GM12873 (cell line): ENCODE results near the gene MARCKSL1.

Experiments used
- TF ChIP-seq, protein P1 (sequence below): IDR thresholded peaks from 2 replicates; pipeline ENCODE4 v1.5.1; 2012; ENCODE audit warnings: low read depth, mild to moderate bottlenecking, moderate library complexity, low read length, control low read depth; ENCODE audit not compliant: insufficient read depth; ENCODE audit errors: missing control alignments

The MARCKSL1 gene

DNA sequence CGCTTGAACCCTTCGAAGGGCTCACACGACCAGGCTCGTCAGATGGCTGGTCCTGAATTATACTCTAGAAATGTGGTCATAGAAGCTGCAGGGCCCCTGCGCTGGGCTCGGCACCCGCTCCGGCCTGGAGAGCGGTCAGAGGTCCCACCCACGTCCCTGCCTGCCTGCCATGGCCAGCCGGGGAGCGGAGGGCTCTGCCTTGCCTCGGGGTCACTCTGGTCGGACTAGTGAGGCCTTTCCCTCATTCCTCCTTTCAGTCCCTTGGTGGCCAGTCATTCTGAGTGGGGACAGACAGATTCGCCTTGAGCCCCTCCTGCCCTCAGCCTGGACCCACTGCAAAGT is 529 bp upstream of the MARCKSL1 start:
- TF ChIP-seq, protein P1, sequence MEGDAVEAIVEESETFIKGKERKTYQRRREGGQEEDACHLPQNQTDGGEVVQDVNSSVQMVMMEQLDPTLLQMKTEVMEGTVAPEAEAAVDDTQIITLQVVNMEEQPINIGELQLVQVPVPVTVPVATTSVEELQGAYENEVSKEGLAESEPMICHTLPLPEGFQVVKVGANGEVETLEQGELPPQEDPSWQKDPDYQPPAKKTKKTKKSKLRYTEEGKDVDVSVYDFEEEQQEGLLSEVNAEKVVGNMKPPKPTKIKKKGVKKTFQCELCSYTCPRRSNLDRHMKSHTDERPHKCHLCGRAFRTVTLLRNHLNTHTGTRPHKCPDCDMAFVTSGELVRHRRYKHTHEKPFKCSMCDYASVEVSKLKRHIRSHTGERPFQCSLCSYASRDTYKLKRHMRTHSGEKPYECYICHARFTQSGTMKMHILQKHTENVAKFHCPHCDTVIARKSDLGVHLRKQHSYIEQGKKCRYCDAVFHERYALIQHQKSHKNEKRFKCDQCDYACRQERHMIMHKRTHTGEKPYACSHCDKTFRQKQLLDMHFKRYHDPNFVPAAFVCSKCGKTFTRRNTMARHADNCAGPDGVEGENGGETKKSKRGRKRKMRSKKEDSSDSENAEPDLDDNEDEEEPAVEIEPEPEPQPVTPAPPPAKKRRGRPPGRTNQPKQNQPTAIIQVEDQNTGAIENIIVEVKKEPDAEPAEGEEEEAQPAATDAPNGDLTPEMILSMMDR: no peak

DNA sequence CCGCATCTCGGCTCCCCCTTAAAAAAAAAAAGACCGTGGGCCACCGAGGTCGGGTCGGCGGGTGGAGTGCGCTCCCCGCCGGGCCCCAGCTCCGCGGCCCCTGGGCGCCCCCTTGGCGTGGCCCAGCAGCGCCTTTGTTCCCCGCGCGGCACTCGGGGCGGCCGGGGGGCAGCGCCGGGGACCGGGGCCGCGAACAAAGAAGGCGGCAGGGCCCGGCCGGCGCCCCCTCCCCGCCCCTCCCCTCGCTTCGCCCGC is 571 bp downstream of the MARCKSL1 start:
- TF ChIP-seq, protein P1: no peak

DNA sequence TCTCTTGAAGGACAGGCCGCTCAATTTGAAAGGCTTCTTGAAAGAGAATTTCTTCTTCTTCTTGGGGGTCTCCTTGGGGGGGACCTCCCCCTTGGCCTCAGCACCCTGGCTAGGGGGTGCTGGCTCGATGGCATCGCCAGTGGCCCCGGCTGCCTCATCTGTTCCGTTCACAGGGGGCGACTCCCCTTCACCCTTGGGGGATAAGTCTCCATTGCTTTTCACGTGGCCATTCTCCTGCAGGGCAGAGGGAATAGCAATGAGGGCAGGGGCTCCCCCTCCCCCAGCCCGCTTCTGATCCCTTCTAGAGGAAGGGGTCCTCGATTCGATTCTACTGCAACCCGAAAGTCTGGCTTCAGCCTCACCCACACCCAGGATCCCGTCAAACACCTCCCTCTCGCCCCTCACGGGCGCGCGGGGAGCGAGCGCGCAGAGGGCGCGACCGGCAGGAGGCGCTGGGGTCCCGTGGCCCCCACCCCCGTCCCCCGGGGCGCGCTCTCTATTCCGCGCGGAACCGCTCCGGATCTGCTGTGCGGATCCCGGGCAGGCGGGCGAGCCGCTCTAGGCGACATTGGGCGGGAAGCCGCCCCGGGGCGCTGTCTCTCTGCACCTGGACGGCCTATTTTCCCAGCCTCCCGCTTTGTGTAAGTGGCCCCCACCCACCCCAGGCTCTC is 1.0 kb downstream of the MARCKSL1 start:
- TF ChIP-seq, protein P1: peak; percentile 85

DNA sequence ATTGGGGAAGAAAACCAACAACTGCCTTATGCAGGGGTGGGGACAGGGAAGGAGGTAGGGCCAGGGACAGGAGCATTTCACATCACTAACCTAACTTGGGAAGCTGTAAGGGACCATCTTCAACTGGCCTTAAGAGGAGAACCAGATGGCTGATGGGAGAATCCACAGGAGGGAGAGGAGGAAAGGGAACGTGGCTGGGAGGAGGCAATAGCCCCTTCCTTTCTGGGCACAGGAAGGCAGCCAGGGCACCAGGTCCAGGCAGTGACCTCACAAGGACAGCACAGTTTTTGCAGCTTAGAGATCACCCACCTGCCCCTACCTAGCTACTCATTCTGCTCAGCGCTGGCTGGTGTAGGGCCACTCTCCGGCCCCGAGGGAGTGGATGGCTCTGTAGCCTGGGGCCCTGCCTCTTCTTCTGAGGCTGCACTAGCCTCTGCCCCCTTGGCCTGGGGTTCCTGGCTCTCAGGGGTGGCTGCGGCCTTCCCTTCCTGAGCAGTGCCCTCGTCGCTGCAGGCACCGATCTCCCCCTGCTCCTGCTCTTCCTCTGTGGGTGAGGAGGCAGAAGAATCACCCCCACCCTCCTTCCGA is 1.7 kb downstream of the MARCKSL1 start:
- TF ChIP-seq, protein P1: no peak

DNA sequence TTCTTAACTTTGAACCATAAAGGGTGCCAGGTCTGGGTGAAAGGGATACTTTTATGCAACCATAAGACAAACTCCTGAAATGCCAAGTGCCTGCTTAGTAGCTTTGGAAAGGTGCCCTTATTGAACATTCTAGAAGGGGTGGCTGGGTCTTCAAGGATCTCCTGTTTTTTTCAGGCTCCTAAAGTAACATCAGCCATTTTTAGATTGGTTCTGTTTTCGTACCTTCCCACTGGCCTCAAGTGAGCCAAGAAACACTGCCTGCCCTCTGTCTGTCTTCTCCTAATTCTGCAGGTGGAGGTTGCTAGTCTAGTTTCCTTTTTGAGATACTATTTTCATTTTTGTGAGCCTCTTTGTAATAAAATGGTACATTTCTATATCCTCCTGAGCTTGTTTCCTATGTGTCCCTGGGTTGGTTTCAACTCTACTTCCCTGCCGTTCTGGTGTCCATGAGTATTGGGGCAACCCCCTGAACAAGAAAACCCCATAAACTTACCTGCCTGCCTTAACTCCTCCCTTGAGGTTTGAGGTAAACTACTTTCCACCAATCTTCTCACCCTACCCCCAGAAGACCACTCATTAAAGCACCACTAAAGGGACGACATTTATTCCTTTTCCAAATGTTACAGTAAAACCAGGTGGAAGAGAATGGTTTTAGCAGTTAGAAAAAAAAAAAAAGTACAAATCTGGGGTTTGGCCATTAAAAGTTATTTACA is 2.6 kb downstream of the MARCKSL1 start:
- TF ChIP-seq, protein P1: no peak

DNA sequence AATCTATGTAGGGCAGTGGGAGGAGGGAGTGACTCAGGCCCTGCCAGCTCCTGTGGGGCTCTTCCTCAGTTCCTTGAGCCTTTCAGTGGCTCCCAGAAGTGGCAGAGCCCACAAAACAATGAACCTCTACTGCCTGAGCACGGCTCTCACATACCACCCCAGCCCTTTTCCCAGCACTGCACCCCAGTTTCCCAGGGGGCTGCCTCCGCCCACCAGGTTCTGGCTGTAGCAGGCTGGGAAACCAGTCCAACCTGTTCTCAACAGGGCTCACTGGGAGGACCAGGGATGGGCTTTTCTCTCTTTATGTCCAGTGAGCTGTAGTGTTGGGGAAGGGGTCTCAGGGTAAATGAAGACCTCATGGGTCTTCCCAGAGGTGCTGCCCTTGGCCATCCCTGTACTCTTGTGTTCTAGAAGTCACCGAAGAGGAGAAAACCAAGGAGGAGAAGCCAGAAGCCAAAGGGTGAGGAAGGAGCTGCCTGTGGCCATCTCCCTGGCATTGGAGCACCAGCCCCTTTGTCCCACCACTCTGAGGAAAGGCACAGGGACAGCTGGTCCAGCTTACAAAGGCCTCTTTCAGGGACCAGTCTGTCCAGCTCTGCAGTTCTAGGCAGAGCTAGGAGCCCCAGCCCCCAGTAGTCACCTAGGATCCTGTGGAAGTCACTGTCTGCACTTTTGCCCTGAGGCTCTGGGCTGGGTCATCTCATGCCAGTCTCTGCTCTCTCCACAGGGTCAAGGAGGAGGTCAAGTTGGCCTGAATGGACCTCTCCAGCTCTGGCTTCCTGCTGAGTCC is 3.5 kb downstream of the MARCKSL1 start:
- TF ChIP-seq, protein P1: no peak

DNA sequence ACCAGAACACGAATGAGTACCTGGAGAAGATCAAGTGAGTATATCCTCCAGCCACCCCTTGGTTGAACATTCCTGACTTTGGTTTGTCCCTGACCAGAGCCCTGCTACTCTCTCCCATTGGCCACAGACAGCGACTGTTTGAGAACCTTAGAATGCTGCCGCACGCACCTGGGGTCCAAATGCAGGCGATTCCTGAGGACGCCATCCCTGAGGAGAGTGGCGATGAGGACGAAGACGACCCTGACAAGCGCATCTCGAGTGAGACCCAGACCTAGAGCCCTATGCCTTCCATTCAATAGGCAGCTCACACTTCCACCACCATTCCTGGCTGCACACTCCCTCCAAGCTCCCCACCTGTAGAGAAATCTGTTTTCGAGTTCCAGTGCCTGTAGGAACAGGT is 4.5 kb downstream of the MARCKSL1 start:
- TF ChIP-seq, protein P1: no peak
